Measurements from ENCODE around the gene NFKB1. TPM values are rescaled to one million over a fixed set of nuclear protein-coding genes. Genes with fewer than 3 reads are reported as not detected.
A peak's percentile ranks its signal among the peaks of the same experiment; 100 is the strongest.

NFKB1 gene
- total and polyA plus RNA-seq, 2 donors (not counting 1 experiment from before 2014, with no cell fraction given) = 20.9 to 32.5 TPM

DNA sequence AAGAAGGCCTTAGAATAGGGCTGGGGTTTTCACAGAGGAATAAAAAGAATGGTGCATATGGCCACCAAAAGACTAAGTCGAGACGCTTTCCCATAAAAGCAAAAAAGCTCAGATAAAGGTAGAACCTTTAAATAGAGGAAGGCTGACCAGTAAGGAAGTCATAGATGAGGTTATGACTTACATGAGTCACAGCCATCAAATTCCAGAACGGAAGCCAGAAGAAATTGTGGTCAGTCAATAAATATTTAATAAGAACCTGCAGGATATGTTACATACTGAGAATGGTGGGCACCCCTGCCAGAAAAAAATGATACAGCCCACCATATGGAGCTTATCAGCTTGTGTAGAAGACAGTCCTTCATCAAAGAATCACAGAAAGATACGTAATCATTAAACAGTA is 139.5 kb downstream of the NFKB1 start:
- Histone ChIP-seq H3K4me2 (ENCODE audit: extremely low read depth, insufficient read depth, low read length) (peak overlapping the region; percentile 15), H3K9ac (ENCODE audit: insufficient read depth, low read length) (no peak overlapping the region), H4K20me1 (ENCODE audit: control insufficient read depth, extremely low read depth, insufficient read depth, low read length) (no peaks in the 10 kb centered on the region), H3K27me3 (ENCODE audit: control insufficient read depth, insufficient read depth, low read length) (no peaks in the 10 kb centered on the region), H3K79me2 (ENCODE audit: control insufficient read depth, insufficient read depth, low read length) (no peaks in the 10 kb centered on the region), H3K27ac (ENCODE audit: insufficient read depth, low read length) (no peak overlapping the region), H3K9me3 (ENCODE audit: control insufficient read depth, insufficient read depth, low read depth, low read length) (no peaks in the 10 kb centered on the region), H3K4me3 (replicated peaks in 1 of 4; ENCODE audit: control extremely low read depth in 1 of 4, insufficient read depth in 1 of 4, low read depth in 3 of 4, low read length in 4 of 4) (no peak overlapping the region), H2AFZ (ENCODE audit: low read length) (no peak overlapping the region), H3K4me1 (ENCODE audit: control insufficient read depth, extremely low read depth, insufficient read depth, low read length) (peaks cover 7% of the 10 kb centered on the region), H3K36me3 (ENCODE audit: control insufficient read depth, insufficient read depth, low read length) (peaks cover 1% of the 10 kb centered on the region)
- peak; percentile 33 to 81 for DNase-seq (ENCODE audit: low read depth in 2 of 2)
- no peak for TF ChIP-seq EZH2 (IDR thresholded peaks at IDR 0.05; ENCODE audit: low read length, missing control alignments)
- TF ChIP-seq, protein P1, sequence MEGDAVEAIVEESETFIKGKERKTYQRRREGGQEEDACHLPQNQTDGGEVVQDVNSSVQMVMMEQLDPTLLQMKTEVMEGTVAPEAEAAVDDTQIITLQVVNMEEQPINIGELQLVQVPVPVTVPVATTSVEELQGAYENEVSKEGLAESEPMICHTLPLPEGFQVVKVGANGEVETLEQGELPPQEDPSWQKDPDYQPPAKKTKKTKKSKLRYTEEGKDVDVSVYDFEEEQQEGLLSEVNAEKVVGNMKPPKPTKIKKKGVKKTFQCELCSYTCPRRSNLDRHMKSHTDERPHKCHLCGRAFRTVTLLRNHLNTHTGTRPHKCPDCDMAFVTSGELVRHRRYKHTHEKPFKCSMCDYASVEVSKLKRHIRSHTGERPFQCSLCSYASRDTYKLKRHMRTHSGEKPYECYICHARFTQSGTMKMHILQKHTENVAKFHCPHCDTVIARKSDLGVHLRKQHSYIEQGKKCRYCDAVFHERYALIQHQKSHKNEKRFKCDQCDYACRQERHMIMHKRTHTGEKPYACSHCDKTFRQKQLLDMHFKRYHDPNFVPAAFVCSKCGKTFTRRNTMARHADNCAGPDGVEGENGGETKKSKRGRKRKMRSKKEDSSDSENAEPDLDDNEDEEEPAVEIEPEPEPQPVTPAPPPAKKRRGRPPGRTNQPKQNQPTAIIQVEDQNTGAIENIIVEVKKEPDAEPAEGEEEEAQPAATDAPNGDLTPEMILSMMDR (conservative IDR thresholded peaks at IDR 0.05 in 1 of 2, IDR thresholded peaks at IDR 0.05 in 1 of 2; ENCODE audit: low read depth in 1 of 2, low read length in 2 of 2) = no peak

DNA sequence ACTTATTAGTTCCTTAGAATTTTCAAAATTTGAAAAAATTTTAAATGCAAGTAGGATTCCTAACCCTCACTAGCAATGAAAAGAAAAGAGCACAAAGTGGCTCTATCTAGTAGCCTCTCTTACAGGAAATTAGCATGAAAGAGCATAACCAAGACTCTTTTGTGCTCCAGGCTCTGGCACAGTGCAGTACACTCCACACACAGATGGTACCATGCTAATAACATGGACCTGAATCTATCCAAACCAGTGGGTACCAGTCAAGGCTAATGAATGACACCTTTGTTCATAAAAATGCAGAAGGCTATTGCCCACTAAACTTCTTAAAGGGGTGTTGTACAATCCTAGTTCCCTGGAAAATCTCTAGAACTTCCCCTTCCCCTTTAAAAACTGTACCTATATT is 140.6 kb downstream of the NFKB1 start:
- no peak overlapping the region for H2AFZ ChIP-seq (ENCODE audit: low read length)
- peaks cover 7% of the 10 kb centered on the region for H3K4me1 ChIP-seq (ENCODE audit: control insufficient read depth, extremely low read depth, insufficient read depth, low read length)
- H3K9me3 ChIP-seq (ENCODE audit: control insufficient read depth, insufficient read depth, low read depth, low read length) = no peaks in the 10 kb centered on the region
- no peaks in the 10 kb centered on the region for H3K27me3 ChIP-seq (ENCODE audit: control insufficient read depth, insufficient read depth, low read length)
- no peak overlapping the region for H3K4me3 ChIP-seq (replicated peaks in 1 of 4; ENCODE audit: control extremely low read depth in 1 of 4, insufficient read depth in 1 of 4, low read depth in 3 of 4, low read length in 4 of 4)
- H3K9ac ChIP-seq (ENCODE audit: insufficient read depth, low read length) = no peak overlapping the region
- no peak for TF ChIP-seq EZH2 (IDR thresholded peaks at IDR 0.05; ENCODE audit: low read length, missing control alignments)
- TF ChIP-seq, protein P1 (conservative IDR thresholded peaks at IDR 0.05 in 1 of 2, IDR thresholded peaks at IDR 0.05 in 1 of 2; ENCODE audit: low read depth in 1 of 2, low read length in 2 of 2) = no peak
- no peak overlapping the region for H3K27ac ChIP-seq (ENCODE audit: insufficient read depth, low read length)
- no peaks in the 10 kb centered on the region for H4K20me1 ChIP-seq (ENCODE audit: control insufficient read depth, extremely low read depth, insufficient read depth, low read length)
- H3K79me2 ChIP-seq (ENCODE audit: control insufficient read depth, insufficient read depth, low read length) = no peaks in the 10 kb centered on the region
- no peaks in the 10 kb centered on the region for H3K36me3 ChIP-seq (ENCODE audit: control insufficient read depth, insufficient read depth, low read length)
- H3K4me2 ChIP-seq (ENCODE audit: extremely low read depth, insufficient read depth, low read length) = no peak overlapping the region
- DNase-seq (ENCODE audit: low read depth in 2 of 2) = no peak

GRCh38 chr4:102642631-102643298 is 141.6 kb downstream of the NFKB1 start:
- Histone ChIP-seq H3K9ac (ENCODE audit: insufficient read depth, low read length) (no peak overlapping the region), H3K9me3 (ENCODE audit: control insufficient read depth, insufficient read depth, low read depth, low read length) (no peaks in the 10 kb centered on the region), H3K4me3 (replicated peaks in 1 of 4; ENCODE audit: control extremely low read depth in 1 of 4, insufficient read depth in 1 of 4, low read depth in 3 of 4, low read length in 4 of 4) (no peak overlapping the region), H3K36me3 (ENCODE audit: control insufficient read depth, insufficient read depth, low read length) (no peaks in the 10 kb centered on the region), H2AFZ (ENCODE audit: low read length) (no peak overlapping the region), H3K27ac (ENCODE audit: insufficient read depth, low read length) (peak overlapping the region; percentile 41), H3K4me2 (ENCODE audit: extremely low read depth, insufficient read depth, low read length) (peak overlapping the region; percentile 49), H3K27me3 (ENCODE audit: control insufficient read depth, insufficient read depth, low read length) (no peaks in the 10 kb centered on the region), H3K4me1 (ENCODE audit: control insufficient read depth, extremely low read depth, insufficient read depth, low read length) (peaks cover 7% of the 10 kb centered on the region), H4K20me1 (ENCODE audit: control insufficient read depth, extremely low read depth, insufficient read depth, low read length) (no peaks in the 10 kb centered on the region), H3K79me2 (ENCODE audit: control insufficient read depth, insufficient read depth, low read length) (no peaks in the 10 kb centered on the region)
- DNase-seq (ENCODE audit: low read depth in 2 of 2) = peak; percentile 19 to 66
- TF ChIP-seq EZH2 (IDR thresholded peaks at IDR 0.05; ENCODE audit: low read length, missing control alignments) = no peak
- TF ChIP-seq, protein P1 (conservative IDR thresholded peaks at IDR 0.05 in 1 of 2, IDR thresholded peaks at IDR 0.05 in 1 of 2; ENCODE audit: low read depth in 1 of 2, low read length in 2 of 2) = no peak
